NB4 (cell line): ENCODE measurements around the gene PRIMA1.

Experiments used
- CTCF ChIP-seq: IDR thresholded peaks from one replicate; pipeline ENCODE4 v1.5.1; 2012; ENCODE audit warnings: low read depth, low read length
- MAX ChIP-seq: IDR thresholded peaks from 2 replicates; pipeline ENCODE4 v1.6.1; 2011; ENCODE audit warnings: low read depth, low read length
- MYC ChIP-seq: IDR thresholded peaks from 2 replicates; pipeline ENCODE4 v1.6.1; 2011; ENCODE audit warnings: low read depth, low read length
- POLR2A ChIP-seq: IDR thresholded peaks from 2 replicates; pipeline ENCODE4 v1.6.1; 2011; ENCODE audit warnings: mild to moderate bottlenecking; ENCODE audit not compliant: insufficient read length; ENCODE audit errors: extremely low read depth

- no peak for TF ChIP-seq CTCF
- no peak for TF ChIP-seq POLR2A
- TF ChIP-seq MYC = no peak
- TF ChIP-seq MAX = no peak
These were observed 69.0 kb downstream of the PRIMA1 start for GRCh38 chr14:93719256-93719655.
